Stimulated activated CD8-positive, alpha-beta memory T cell treated with anti-CD3 and anti-CD28 coated beads, Interleukin-2, amount 100 ng/mL, for 48 hours (primary cell): ENCODE data around the gene UTS2B.
A peak's percentile ranks its signal among the peaks of the same experiment; 100 is the strongest.

ENCODE experiments used
- DNase-seq, 2 donors: peaks; one replicate each; pipeline ENCODE4 v3.0.0-alpha.2; 2020; ENCODE audit warnings: low read depth in 2 of 2

Gene UTS2B

GRCh38 chr3:191352014-191352413 lies 21.7 kb upstream of the UTS2B start:
- DNase-seq: no peak

- no peak for DNase-seq
Measured at GRCh38 chr3:191350396-191351090, 20.2 kb upstream of the UTS2B start.

GRCh38 chr3:191348098-191348497 lies 17.8 kb upstream of the UTS2B start:
- no peak for DNase-seq

GRCh38 chr3:191347228-191347627 lies 16.9 kb upstream of the UTS2B start:
- DNase-seq: no peak

GRCh38 chr3:191345334-191345733 lies 15.0 kb upstream of the UTS2B start:
- DNase-seq: no peak

GRCh38 chr3:191343913-191344312 lies 13.6 kb upstream of the UTS2B start:
- no peak for DNase-seq

- DNase-seq: no peak
Measured at GRCh38 chr3:191343115-191343514, 12.8 kb upstream of the UTS2B start.

- no peak for DNase-seq
Measured at GRCh38 chr3:191342411-191342810, 12.1 kb upstream of the UTS2B start.

GRCh38 chr3:191342006-191342405 lies 11.7 kb upstream of the UTS2B start:
- no peak for DNase-seq

- DNase-seq: no peak
Measured at GRCh38 chr3:191340966-191341365, 10.6 kb upstream of the UTS2B start.

GRCh38 chr3:191340351-191340750 lies 10.0 kb upstream of the UTS2B start:
- no peak for DNase-seq

GRCh38 chr3:191339316-191339917 lies 9.1 kb upstream of the UTS2B start:
- no peak for DNase-seq

GRCh38 chr3:191338177-191338488 lies 7.8 kb upstream of the UTS2B start:
- DNase-seq: no peak

- DNase-seq: no peak
Measured at GRCh38 chr3:191336833-191337232, 6.5 kb upstream of the UTS2B start.

GRCh38 chr3:191334346-191334893 lies 4.1 kb upstream of the UTS2B start:
- no peak for DNase-seq

GRCh38 chr3:191333298-191333880 lies 3.1 kb upstream of the UTS2B start:
- no peak for DNase-seq

- DNase-seq: no peak
Measured at GRCh38 chr3:191331388-191331787, 1.1 kb upstream of the UTS2B start.

GRCh38 chr3:191330530-191331048 lies 263 bp upstream of the UTS2B start:
- no peak for DNase-seq

GRCh38 chr3:191328962-191329653 lies 1.2 kb downstream of the UTS2B start, which contains the start of gene CCDC50:
Gene CCDC50 (plus strand): TSS chr3:191329394. CDS start chr3:191329675, 281 bp downstream.
- peak in 1 of 2 donors; percentile 35 for DNase-seq

- DNase-seq: no peak
Measured at GRCh38 chr3:191328383-191328961, 1.9 kb downstream of the UTS2B start.

GRCh38 chr3:191327526-191327925 lies 2.8 kb downstream of the UTS2B start:
- no peak for DNase-seq

GRCh38 chr3:191324936-191325335 lies 5.4 kb downstream of the UTS2B start:
- DNase-seq: no peak
